GM19468 (cell line): ENCODE results near the gene TNS4.

ENCODE experiments used
- ATAC-seq: cut with Tn5 transposase; IDR thresholded peaks from one replicate; pipeline ENCODE4 v1.9.1; 2021; ENCODE audit warnings: mild to moderate bottlenecking, moderate library complexity, moderate number of reproducible peaks; ENCODE audit not compliant: unreplicated experiment; ENCODE audit errors: extremely low read depth

Gene TNS4

DNA sequence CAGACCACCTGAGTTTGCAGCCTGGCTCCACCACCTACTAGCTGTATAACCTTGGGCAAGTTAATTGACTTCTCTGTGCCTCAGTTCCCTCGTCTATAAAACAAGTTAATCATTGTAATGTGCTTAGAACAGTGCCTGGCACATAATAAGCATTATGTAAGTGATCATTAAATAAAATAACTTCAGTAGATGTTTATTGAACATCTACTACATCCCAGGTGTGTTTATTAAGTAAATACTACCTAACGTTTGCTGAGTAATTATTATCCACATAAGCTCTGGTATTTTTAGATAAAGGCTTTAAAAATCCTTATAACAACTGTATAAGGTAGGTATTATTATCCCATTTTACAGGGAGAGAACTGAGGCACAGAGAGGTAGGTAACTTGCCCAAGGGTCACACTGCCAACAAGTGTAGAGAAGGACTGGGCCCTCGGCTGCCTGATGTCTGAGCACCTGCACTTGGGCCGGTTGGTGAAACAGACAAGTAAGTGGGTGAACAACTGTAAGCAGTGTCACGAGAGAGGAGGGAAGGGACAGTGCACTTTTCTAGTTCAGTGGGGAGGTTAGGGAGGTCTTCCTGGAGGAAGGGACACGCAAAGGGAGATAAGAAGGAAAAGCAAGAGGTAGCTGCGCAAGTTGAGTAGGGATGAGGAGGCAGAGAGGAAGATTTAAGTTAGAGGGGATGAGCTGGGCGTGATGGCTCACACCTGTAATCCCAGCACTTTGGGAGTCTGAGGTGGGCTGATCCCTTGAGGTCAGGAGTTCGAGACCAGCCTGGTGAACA lies 4.6 kb downstream of the TNS4 start:
- ATAC-seq: no peak

DNA sequence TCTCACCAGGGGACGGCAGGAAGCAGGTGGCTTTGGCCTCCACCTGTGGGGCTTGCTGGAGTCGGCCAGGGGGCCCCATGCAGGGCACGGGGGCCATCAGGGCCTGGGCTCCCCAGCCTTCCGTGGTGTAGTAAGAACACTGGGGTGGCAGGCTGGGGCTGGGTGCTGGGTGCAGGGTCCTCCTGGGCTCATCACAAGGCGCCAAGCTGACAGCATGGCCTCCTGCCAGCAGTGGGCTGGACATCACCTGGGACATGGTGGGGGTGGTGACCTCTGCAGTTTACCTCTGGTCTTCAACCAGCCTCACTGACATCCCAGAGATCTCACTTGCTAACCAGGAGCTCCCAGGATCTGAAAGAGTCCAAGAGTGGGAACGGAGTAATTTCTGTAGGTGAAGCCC lies 5.3 kb downstream of the TNS4 start:
- ATAC-seq: no peak

DNA sequence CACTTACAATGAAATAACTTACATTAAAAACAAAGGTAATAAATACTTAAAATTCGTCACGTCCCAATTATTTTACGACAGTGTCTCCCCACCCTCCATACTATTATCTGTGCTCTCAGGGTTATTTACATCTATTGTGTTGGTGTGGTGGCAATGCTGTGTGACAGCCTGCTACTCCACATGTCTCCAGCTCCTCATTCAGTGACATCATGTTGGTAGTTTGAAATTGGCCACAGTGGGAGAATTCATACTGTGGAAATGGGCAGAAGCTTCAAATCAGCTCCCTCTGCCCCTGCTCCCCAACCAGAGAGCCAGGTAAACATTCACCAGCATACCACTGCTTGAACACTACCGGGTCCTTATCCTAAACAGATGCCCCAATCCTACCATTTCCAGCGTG lies 6.3 kb downstream of the TNS4 start:
- no peak for ATAC-seq

DNA sequence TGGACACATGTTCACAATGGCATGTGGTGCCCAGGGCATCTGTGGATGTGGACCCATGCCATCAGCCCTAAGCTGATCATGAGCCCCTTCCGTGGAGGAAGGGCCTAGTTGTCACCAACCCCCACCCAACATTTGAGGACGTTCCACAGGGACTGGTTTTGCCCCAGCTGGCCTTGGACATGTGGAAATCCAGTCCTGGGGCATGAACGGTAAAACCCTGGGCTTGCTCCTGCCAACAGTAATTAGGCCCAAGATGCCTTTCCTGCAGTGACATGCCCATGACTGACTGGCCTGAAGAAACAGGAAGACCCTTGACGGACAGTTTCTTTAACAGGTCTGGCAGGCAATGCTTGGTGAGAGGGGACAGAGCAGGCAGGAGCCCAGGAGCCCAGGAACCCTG lies 7.7 kb downstream of the TNS4 start:
- ATAC-seq: no peak

DNA sequence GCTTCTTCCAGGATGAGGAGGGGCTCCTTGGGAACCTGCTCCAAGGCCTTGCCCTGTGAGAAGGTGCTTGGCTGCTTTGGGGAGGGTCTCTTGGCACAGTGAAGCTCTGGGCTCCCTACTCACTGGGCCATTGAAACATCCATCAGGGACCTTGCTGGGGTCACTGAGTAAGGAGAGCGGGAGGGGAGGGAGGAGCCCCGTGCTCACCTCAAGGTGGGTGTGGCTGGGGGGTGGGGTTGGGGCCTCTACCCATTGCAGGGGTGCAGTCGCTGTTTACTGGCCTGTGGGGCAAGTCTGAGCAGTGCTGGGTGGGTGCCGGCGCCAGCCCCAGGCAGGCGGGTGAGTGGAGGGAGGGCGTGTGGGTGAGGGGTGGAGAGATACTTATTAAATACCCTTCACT lies 9.9 kb downstream of the TNS4 start:
- ATAC-seq: no peak

DNA sequence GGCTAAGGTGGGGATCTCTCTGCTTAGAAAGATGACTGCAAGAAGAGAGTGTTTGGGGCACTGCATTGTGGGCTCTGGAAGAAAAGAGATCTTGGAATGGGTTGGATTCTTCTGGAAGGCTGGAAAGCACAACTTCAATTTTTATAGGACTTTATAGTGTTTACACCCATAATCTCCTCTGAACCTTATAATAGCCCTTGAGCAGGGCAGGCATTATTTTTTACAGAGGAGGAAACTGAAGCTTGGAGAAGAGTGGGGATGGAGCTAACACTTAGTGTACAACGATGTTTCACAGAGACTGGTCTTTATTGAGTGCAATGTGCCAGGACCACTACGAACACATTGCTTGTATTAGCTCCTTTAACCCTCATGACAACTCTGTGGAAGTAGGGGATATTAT lies 10.4 kb downstream of the TNS4 start:
- no peak for ATAC-seq

DNA sequence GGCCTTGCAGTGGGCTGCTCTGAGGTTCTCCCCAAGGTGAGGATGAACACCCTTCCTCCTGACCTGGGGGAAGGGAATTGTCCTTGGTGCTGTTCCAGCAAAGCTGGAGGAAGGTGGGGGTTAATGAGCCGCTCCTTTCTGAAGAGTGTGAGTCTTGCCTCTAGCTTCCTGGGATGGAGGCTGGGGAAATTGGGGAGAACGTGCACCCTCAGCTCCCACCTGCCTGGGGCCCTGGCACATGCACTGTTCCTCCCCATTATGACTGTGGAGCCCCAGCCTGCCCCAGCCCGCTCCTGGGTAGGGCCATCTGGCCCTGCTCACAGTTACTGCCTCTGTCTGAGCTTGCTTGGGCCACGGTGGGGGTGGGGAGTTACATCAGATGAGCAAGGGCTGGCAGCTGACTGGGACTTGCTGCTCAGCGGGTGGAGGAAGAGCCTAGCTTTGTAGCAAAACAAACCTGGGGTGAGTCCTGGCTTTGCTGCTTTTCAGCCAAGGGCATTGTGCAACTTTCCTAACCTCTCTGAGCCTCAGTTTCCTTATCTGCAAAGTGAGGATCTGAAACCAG lies 11.1 kb downstream of the TNS4 start:
- no peak for ATAC-seq

DNA sequence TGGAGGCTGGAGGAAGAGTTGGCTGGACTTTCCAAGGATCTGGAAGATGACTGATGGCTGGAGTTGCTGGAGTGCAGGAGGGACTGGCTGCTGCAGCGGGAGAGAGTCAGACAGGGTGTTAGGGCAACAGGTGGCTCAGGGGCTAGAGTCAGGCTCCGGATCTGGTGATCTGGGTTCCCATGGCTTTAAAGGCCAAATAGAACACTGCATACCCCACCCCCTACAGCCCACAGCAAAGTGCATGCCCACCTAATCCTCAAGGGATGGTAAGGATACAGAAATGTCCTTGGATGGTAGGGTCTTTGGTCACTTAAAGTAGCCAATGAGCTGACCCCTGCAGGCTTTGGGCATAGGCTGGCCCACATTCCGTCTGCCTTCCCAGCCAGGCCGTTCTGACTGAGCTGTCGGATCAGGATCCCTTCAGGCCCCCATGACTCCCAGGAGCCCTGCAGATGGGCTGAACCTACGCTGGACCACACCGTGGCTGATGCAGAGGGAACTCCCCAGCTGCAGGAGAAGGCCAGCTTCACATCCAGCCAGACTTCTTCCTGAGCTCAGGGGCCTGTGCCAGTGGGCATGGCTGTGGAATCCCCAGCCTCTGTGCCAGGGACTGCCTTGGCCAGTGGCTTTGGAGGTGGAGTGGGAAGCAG lies 13.9 kb downstream of the TNS4 start:
- ATAC-seq: no peak

DNA sequence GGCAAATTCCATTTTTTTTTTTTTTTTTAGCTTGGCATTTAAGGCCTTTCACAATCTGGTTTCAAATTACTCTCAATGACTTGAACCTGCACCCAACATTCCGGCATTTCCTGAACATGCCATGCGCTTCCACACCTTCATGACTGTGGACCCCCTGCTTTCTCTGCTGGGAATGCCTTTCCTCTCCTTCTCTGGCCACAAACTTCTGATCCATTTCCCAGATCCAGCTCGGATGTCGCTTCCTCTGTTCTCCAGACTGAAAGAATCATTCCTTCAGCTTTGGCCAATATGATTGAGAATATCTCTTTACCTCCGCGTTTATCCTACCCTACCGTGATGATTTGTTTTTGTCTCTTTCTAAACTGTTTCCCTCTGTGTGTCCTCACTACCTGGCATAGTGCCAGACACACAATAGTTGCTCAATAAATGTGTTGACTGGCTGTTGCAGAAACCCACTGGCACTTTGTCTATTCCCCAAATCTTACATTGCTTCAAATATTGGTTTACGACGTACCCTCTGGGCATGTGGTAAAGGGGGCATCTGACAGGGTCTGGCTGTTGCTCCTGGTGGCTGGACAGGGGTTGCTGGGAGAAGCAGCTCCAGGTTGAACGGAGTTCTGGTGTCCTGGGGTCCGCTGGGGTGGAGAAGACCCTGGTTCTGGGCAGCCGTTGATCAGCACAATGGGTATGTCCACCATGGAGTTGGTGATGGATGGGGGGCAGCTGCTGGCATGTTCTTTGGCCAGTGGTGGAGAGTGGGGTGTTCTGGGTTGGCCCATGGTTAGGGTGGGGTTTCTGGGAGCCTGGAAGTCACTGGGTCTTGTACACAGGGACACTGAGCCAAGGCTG lies 14.7 kb downstream of the TNS4 start:
- ATAC-seq: no peak

DNA sequence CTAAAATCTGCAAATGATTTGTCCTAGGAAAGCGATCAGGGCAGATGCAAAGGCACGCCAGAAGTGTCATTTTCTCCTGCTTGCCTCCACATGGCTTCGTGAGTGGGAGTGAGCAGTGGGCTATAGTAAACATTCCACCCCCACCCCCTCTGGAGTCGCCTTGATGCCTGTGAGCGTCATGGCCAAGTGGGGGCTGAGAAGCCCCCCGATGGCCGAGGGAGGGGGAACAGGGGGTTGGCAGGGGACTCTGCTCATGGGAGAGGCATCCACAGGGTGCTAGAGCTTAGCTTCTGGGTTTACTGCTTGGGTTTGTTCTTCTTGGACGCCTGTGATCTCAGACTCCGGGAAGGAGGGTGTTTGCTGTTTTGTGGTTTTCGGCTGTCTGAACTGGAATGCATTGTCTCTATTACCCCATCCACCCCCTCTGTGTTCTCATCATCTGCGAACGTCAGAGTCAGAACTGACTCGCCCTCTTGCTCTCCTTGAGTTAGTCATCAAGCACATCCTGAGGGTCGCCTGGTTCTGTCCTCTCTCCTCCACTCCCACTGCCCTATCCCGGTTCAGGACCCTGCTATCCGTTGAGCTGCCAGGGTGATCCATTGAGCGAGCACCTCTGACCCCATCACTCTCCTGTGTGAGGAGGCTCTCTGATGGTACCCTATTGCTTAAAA lies 15.4 kb downstream of the TNS4 start:
- no peak for ATAC-seq

DNA sequence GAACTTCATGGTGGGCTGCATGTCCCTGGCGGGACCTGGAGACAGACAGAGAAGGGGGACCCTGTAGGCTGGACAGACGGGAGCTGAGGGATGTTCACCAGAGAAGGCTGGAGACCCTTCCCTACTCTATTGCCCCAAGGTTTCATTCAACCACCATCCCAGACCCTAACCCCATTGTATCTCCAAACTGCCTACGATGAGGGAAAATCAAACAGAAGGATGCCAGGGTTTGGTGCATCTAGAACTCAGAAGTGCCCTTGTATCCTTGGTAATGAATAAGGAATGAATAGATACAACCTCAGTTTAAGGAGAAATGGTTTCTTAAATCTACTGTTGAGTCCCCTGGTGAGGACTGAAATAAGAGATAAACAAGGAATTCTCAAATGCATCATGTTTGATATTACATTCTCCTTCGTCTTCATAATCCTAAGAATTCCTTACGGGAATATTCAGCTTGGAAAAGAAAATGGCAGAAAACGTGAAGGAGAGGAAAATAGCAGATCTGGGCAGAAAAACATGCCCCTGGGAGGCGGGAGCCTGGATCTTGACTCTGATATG lies 16.4 kb downstream of the TNS4 start:
- no peak for ATAC-seq

DNA sequence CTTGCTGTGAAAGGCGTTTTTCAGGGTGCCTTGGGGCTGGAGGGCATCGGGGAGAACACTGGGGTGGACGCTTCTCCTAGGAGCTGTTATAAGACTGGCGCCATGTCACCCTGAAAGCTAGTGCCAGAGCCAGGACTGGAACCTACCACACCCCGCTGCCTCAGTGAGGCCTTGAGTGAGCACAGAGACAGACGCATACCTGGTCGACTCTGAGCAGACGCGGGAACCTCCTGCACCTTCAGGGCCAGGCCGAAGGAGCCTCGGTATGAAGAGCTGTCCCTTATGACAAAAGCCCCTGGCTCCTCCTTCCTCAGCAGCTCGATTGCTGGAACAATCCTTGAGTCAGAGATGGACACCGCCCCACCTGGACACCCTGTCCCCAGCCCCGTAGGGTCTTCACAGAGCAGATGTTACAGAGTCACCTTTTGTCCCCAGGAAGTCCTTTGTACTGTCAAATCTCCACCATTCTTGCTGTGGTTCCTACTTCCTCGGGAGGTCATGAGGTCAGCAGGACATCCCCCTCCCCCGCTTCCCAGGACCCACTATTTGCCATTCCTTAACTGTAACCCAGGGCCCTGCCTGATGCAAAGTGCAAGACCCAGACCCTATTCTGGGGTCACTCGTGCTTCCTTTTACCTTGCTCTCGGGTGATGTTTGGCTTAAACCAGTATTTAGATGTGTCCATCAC lies 17.0 kb downstream of the TNS4 start:
- no peak for ATAC-seq

DNA sequence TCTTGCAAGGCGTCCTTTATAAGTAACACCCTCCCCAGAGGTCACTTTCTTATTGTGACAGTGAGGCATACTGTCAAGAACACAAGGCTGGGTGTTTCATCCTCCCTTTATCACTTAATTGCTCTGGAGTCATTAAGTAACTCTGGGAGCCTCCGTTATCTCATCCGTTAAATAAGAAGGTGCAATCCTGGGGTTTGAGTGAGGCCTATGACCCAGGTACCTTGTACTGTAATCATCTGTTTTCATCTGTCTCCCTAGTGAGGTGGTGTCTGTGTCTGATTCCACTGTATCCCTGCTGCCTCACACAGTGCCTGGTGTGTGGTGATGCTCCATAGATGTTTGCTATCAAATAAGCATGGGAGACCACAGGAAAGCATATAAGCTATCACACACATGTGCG lies 17.7 kb downstream of the TNS4 start:
- no peak for ATAC-seq

DNA sequence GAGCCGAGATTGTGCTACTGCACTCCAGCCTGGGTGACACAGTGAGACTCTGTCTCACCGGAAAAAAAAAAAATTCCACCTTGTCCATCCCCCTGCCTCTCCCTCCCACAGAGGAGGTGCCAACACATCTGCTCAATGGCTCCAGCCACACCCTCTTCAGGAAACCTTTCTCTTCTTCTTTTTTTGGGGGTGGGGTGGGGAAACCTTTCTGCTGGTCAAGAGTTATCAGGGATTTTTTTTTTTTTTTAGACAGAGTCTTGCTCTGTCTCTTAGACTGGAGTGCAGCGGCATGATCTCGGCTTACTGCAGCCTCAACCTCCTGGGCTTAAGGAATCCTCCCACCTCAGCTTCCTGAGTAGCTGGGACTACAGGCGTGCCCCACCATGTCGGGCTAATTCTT lies 18.7 kb downstream of the TNS4 start:
- no peak for ATAC-seq

DNA sequence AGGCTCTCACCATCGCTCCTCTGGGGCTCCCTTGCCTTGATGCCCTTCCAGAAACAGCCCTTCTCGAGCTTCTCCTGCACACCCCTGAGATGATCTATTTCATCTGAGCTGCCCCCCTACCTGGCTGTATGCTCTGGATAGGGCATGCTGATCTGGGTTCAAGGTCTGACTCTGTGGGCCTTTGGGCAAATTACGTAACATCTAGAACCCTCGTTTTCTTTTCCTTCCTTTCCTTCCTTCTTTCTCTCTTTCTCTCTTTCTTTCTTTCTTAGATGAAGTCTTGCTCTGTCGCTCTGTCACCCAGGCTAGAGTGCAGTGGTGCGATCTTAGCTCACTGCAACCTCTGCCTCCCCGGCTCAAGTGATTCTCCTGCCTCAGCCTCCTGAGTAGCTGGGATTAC lies 20.3 kb downstream of the TNS4 start:
- ATAC-seq: no peak

DNA sequence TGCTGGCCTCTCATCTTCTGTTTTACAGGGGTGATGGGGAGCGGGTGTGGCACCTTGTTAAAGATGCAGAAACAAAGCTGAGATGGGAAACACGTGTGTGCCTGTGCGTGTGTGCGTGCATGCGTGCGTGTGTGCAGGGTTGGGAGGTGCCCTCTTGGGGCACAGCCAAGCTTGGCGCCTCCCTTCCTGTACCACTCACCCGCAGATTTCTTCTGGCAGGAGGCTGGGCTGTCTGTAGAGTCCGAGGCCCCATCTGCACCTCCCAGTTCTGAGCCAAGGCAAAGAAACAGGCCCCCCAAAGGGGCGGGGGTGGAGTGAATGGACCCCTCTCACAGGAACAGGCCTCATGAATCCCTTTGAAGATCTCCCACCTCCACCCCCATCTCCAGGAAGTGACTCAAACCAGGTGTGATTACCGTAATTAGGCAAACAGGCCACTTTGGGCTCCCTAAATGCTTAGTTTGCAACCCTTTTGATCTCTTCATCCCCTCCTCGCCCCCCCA lies 20.9 kb downstream of the TNS4 start:
- no peak for ATAC-seq

DNA sequence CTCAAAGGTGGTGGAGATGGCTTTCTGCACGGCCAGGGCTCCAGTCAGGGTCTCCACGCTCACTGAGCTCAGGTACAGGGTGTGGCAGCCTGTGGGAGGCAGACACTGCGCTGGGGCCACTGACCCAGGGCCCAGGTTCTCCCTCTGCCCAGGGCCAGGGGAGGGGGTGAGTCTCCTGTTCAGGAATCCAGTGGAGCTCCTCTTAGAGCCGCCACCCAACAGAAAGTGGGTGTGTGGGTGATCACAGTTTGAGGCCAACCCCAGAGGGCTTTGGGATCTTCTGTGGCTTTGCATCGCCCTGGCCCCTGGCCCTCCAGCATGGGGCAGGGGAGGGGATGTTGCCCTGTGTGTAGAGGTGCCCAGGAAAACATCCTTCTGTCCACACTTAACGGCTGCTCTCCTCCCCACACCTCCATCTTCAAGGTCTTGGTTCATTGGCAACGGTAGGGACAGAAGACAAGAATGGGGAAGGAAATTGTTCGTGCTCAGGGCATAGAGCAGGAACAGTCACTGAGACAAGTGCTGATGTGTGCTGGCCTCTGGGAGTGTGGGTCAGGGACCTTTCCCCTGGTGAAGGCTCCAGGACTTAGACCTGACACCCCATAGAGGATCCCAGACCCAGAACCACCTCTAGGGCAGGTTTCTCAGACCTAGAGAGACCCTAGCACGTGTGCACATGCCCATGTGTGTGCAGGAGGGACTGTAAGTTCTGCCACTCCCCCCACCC lies 21.5 kb downstream of the TNS4 start:
- ATAC-seq: no peak

DNA sequence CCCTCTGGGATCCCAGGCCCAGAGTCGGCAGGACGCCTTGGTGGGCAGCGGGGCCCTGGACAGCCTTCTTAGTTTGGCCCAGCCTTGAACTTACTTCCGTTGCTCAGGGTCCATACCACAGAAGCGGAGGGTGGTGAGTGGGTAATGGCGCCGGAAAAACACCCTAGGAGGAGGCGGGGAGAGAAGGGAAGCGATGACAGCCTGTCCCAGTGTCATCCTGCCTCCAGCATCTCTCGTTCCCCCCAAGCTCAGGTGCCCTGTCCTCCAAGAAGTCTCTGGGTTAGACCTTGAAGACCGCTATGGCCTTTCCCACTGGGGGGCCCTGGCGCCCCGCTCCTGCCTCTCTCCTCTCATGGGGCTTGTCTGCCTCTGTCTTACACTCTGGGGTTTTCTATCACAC lies 22.9 kb downstream of the TNS4 start:
- ATAC-seq: no peak

DNA sequence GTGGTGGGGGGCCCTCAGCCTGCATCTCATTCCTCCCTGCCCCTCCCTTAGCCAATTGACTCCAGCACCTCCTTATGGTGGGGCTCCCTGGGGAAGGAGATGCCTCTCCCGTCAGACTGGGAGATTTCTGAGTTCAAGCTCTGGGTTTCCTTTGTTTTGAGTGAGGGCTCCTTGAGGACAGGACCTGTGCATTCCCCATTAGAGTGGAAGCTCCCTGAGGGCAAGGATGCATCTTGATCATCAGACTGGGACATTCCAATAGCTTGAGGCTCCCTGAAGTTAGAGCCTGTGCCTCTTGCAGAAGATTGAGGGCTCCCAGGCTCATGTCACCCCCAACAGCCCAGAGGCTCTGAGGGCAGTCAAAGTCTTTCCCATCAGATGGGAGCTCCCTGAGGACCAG lies 23.6 kb downstream of the TNS4 start:
- no peak for ATAC-seq
